Lung (tissue), 12 donors: Measurements from ENCODE around the gene TUBD1. TPM values are rescaled to one million over a fixed set of nuclear protein-coding genes. Genes with fewer than 3 reads are reported as not detected.
"Not testable (repeated sequence)": the region's sequence is repeated elsewhere in the genome, so short reads cannot be mapped to it uniquely, and the experiment has no call there.

Experiments
- ATAC-seq: fragments of 200-7000 bp; cut with Tn5 transposase; one replicate; pipeline ENCODE4 v1.9.1; 2020; ENCODE audit warnings: moderate number of reproducible peaks; ENCODE audit not compliant: insufficient read depth, low FRiP score
- DNase-seq, 3 donors: peaks; one replicate each; pipeline ENCODE4 v3.0.0-alpha.2; 2013 to 2017
- H3K27ac ChIP-seq, 2 donors: one replicate each; pipeline ENCODE4 v1.5.1; 2013; ENCODE audit warnings: mild to moderate bottlenecking in 2 of 2, moderate library complexity in 2 of 2, control low read depth in 1 of 2, inconsistent platforms in 1 of 2, low read depth in 1 of 2, low read length in 1 of 2
- H3K27me3 ChIP-seq, 3 donors: one replicate each; pipeline ENCODE4 v1.5.1; 2013; ENCODE audit warnings: low read length in 2 of 3; ENCODE audit not compliant: control insufficient read depth in 3 of 3, insufficient read depth in 3 of 3
- H3K36me3 ChIP-seq, 4 donors: one replicate each; pipeline ENCODE4 v1.5.1; 2013; ENCODE audit warnings: low read length in 4 of 4, mild to moderate bottlenecking in 1 of 4, moderate library complexity in 1 of 4; ENCODE audit not compliant: control insufficient read depth in 4 of 4, insufficient read depth in 4 of 4
- H3K4me1 ChIP-seq, 5 donors: one replicate each; pipeline ENCODE4 v1.5.1; 2013; ENCODE audit warnings: low read length in 5 of 5, mild to moderate bottlenecking in 2 of 5, moderate library complexity in 1 of 5; ENCODE audit not compliant: control insufficient read depth in 5 of 5, insufficient read depth in 5 of 5
- H3K4me3 ChIP-seq: one replicate; pipeline ENCODE4 v1.5.1; 2013; ENCODE audit warnings: mild to moderate bottlenecking, control low read depth, moderate library complexity
- H3K9ac ChIP-seq, 2 donors: one replicate each; pipeline ENCODE4 v1.5.1; 2013; ENCODE audit warnings: low read length in 2 of 2, control low read depth in 1 of 2; ENCODE audit not compliant: insufficient read depth in 1 of 2
- H3K9me3 ChIP-seq, 4 donors: one replicate each; pipeline ENCODE4 v1.5.1; 2013; ENCODE audit warnings: low read length in 3 of 4, mild to moderate bottlenecking in 1 of 4, moderate library complexity in 1 of 4; ENCODE audit not compliant: control insufficient read depth in 4 of 4, insufficient read depth in 3 of 4
- WGBS, 2 donors: extraction: QIAGEN DNeasy Blood & Tissue Kit; methylation state at CpG; one replicate each; pipeline ENCODE4 v1.1.7; 2013; 5-methylcytosine and 5-hydroxymethylcytosine counted together
- polyA plus RNA-seq, 2 donors: library from polyadenylated mRNA; stranded (reverse); fragments of 200-250 nt; gene quantifications; one replicate each; pipeline ENCODE4 v1.2.1, GENCODE V29; 2013
- total RNA-seq, 2 donors: library from RNA; depleted of rRNA in 1 of 2; stranded (reverse); fragments of >200 nt in 1 of 2; gene quantifications; one replicate each; pipeline ENCODE4 v1.2.1, GENCODE V29; 2014 to 2021
- TF ChIP-seq, protein P1 (sequence below): IDR thresholded peaks from 2 replicates; pipeline ENCODE4 v1.5.1; 2012; ENCODE audit warnings: mild to moderate bottlenecking; ENCODE audit errors: control extremely low read depth, extremely low read depth
- donor health status: control.
- donor health status: control.
- donor health status: Bipolar disorder and iron deficiency.
- donor health status: healthy.
- donor health status: DM: yes; HTN: yes; CAD: no.

The TUBD1 gene
- total and polyA plus RNA-seq, 4 donors, result 4.8 to 15.3 (median 5.4) TPM

DNA sequence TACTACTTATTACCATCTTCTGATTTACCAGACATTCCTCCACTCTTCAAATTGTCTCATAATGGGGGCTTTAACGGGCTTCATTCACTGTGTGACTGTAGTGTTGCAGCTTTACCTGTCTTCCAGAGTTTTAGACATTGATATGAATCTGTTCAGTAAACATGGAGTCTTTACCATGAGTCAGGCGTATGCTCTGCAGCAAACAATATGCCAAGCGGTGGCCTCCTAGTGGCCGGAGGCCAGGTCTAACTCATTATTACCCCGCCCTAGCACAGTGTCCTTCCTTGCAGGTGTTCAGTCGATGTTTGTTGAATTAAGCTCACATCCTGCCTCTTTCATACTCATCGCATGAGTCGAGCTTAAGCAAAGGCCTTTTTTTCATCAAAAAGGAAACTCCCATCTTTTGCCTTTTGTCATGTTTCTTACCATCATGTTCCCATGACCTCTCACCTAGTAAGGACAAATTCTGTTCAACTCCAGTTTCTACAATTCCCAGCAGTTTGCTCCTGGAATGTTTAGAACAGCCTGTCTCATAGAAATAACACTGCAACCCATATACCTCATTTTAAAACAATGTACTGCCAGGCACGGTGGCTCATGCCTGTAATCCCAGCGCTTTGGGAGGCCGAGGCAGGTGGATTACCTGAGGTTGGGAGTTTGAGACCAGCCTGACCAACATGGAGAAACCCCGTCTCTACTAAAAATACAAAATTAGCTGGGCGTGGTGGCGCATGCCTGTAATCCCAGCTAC, 39.4 kb downstream of the TUBD1 start:
- H3K4me1 ChIP-seq, result peaks cover 4 to 12% (median 12%) of the 10 kb centered on the region in 5 donors
- DNase-seq (no peak), ATAC-seq (no peak)
- no peaks in the 10 kb centered on the region for H3K27me3 ChIP-seq
- TF ChIP-seq, protein P1, sequence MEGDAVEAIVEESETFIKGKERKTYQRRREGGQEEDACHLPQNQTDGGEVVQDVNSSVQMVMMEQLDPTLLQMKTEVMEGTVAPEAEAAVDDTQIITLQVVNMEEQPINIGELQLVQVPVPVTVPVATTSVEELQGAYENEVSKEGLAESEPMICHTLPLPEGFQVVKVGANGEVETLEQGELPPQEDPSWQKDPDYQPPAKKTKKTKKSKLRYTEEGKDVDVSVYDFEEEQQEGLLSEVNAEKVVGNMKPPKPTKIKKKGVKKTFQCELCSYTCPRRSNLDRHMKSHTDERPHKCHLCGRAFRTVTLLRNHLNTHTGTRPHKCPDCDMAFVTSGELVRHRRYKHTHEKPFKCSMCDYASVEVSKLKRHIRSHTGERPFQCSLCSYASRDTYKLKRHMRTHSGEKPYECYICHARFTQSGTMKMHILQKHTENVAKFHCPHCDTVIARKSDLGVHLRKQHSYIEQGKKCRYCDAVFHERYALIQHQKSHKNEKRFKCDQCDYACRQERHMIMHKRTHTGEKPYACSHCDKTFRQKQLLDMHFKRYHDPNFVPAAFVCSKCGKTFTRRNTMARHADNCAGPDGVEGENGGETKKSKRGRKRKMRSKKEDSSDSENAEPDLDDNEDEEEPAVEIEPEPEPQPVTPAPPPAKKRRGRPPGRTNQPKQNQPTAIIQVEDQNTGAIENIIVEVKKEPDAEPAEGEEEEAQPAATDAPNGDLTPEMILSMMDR, result no peak
- 77 to 78% methylated on average over 14 of the region's 14 CpGs for WGBS, 2 donors
- H3K27ac ChIP-seq, result peak overlapping the region in 1 of 2 donors; percentile 48
- H3K4me3 ChIP-seq, result no peak overlapping the region
- H3K9ac ChIP-seq, result no peak overlapping the region
- H3K9me3 ChIP-seq, result no peaks in the 10 kb centered on the region
- no peaks in the 10 kb centered on the region for H3K36me3 ChIP-seq

DNA sequence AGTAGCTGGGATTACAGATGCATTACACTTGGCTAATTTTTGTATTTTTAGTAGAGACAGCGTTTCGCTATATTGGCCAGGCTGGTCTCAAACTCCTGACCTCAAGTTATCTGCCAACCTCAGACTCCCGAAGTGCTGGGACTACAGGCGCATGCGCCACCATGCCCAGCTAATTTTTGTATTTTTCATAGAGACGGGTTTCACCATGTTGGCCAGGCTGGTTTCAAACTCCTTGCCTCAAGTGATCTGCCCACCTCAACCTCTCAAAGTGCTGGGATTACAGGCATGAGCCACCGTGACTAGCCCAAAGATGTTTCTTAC, 39.9 kb downstream of the TUBD1 start:
- not testable (repeated sequence) for H3K9ac ChIP-seq, H3K36me3 ChIP-seq, H3K4me3 ChIP-seq, H3K27me3 ChIP-seq, ATAC-seq, H3K9me3 ChIP-seq, DNase-seq
- 97% methylated on average over 7 of the region's 7 CpGs for WGBS, 2 donors
- Histone ChIP-seq H3K27ac (peak overlapping the region in 1 of 2 donors; percentile 17), H3K4me1 (peaks cover 5 to 14% (median 12%) of the 10 kb centered on the region in 5 donors)

DNA sequence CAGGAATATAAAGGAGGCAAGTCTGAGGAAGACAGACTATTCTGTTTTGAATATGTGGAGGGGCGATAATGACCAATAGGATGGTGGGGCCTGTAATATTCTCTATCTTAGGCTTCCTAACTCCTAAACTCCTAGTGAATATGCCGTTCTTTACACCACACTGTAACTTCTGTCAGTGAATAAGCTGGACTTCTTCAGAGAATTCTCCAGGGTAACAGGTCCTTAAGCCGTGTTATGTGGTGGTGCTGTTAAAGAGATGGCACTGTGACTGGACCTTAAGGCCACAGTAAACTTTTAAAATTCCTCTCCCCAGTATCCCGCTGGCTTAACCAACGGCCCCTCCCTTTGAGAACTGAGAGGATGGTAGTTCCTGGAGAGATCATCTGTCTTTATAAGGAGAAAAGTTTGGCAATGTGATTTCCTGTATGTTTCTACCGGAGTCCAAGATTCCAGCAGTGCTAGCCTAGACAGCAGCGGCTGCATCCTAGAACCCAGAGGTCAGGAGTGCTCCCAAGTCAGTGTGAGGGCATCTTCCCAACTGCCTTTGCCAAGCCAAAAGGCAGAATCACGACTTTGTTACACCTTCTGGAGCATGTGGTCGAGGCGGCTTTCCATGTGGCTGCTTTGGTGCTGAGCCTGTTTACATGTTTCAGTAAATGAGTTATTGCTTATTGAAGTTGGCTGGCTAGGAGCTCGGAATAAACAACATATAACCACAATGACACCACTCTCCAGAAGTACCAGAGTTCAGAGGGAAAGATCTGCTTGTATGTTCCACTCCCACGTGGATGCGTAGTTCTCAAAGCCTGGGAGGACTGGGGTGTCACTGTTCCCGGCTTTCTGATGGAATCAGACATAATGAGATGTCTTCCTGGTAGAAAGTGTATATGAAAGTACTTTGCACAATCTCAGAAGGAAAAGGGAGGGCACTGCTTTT, 41.0 kb downstream of the TUBD1 start:
- H3K4me3 ChIP-seq, result no peak overlapping the region
- H3K27ac ChIP-seq, result peak overlapping the region in 1 of 2 donors; percentile 33
- no peaks in the 10 kb centered on the region for H3K9me3 ChIP-seq
- ATAC-seq, result peak; percentile 7
- no peak overlapping the region for H3K9ac ChIP-seq
- WGBS, 2 donors, result 54 to 67% methylated on average over 14 of the region's 14 CpGs
- DNase-seq, result peak; percentile 67 to 80 (median 74)
- H3K4me1 ChIP-seq, result peaks cover 4 to 22% (median 15%) of the 10 kb centered on the region in 5 donors
- H3K36me3 ChIP-seq, result no peaks in the 10 kb centered on the region
- H3K27me3 ChIP-seq, result no peaks in the 10 kb centered on the region
- TF ChIP-seq, protein P1, result no peak

DNA sequence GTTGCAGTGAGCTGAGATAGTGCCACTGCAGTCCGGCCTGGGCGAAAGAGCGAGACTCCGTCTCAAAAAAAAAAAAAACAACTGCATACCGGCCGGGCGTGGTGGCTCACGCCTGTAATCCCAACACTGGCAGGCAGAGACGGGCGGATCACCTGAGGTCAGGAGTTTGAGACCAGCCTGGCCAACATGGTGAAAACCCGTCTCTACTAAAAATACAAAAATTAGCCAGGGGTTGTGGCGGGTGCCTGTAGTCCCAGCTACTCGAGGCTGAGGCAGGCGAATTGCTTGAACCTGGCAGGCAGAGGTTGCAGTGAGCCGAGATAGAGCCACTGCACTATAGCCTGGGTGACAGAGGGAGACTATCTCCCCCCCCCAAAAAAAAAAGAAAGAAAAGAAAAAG, 42.4 kb downstream of the TUBD1 start:
- H3K27ac ChIP-seq, ATAC-seq, H3K9ac ChIP-seq, H3K36me3 ChIP-seq, H3K4me3 ChIP-seq, DNase-seq, H3K9me3 ChIP-seq, H3K27me3 ChIP-seq: not testable (repeated sequence)
- 93 to 96% methylated on average over 15 of the region's 15 CpGs for WGBS, 2 donors
- peaks cover 4 to 36% (median 21%) of the 10 kb centered on the region in 5 donors for H3K4me1 ChIP-seq
